Activated T-cell treated with anti-CD3 and anti-CD28 coated beads, Interleukin-2, amount 50 U/mL, for 72 hours (primary cell): Measurements from ENCODE around the gene TENM4. TPM values are rescaled to one million over a fixed set of nuclear protein-coding genes. Genes with fewer than 3 reads are reported as not detected.

Experiments
- ATAC-seq, 2 donors: fragments of 150-1000 bp; cut with Tn5 transposase; replicated peaks in 1 of 2; 2 replicates each; pipeline ENCODE4 v1.10.0; 2021; ENCODE audit warnings: moderate library complexity in 2 of 2, mild to moderate bottlenecking in 1 of 2
- DNase-seq, 2 donors: peaks; one replicate each; pipeline ENCODE4 v3.0.0; 2021 to 2022; ENCODE audit warnings: mixed read lengths in 1 of 2
- H3K27ac Mint-ChIP-seq: one replicate; pipeline ENCODE4 v1.8.0; 2022; ENCODE audit warnings: mild to moderate bottlenecking, moderate library complexity, mixed read lengths
- H3K27me3 Mint-ChIP-seq: one replicate; pipeline ENCODE4 v1.8.0; 2022; ENCODE audit warnings: low read depth, mixed read lengths
- H3K36me3 Mint-ChIP-seq, 2 donors: one replicate each; pipeline ENCODE4 v1.8.0; 2022; ENCODE audit warnings: mixed read lengths in 2 of 2, mild to moderate bottlenecking in 1 of 2; ENCODE audit not compliant: insufficient read depth in 2 of 2
- H3K4me1 Mint-ChIP-seq: one replicate; pipeline ENCODE4 v1.8.0; 2022; ENCODE audit warnings: low read depth, mixed read lengths
- H3K4me3 Mint-ChIP-seq, 2 donors: one replicate each; pipeline ENCODE4 v1.8.0; 2022; ENCODE audit warnings: mild to moderate bottlenecking in 2 of 2, mixed read lengths in 2 of 2, moderate library complexity in 2 of 2
- H3K9me3 Mint-ChIP-seq, 2 donors: one replicate each; pipeline ENCODE4 v1.8.0; 2022; ENCODE audit warnings: mixed read lengths in 2 of 2
- total RNA-seq, 2 donors: library from RNA; stranded (reverse); gene quantifications; one replicate each; pipeline ENCODE4 v1.2.3, GENCODE V29; 2022

The TENM4 gene
- total RNA-seq, 2 donors from 2014 or later = 0.21 TPM; not detected in 1

DNA sequence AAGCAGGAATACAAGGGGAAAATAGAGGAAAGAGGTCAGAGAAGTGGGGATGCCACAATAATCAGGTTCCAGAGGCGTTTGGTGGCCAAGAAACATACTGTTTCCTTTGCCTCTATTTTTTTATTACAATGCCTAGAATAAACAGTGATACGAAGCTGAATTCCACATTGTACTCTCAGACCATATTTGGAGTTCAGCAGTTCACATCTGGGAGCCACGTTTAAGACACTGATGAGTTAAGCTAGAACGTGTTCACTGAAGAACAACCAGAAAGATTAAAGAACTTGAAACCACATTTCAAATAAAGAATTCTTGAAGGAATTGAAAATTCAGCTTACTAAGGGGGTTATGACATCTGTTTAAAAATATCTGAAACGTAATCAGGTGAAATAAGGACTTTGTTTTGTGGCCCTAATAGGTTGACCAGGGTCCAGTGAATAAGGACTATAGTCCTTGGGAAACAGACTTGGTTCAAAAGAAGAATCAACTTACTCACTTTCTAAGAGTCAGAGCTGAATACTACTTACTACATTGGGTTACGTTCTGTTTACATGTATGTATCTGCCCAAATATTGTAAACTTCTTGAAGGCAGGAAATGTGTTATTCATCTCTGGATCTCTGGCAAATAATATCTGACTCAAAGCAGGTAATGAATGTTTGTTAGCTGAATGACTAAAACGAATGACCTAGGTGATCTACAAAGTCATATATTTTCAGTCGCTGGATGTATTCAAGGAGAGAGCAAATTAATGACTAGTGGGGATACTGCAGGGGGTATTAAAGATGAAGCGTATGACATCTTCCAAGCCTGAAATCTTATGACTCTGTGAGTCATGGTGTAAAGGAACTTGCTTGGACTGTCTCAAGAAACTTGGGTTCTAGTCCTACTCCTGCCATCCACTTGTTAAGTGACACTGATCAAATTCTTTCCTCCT, 619.2 kb downstream of the TENM4 start:
- H3K27ac Mint-ChIP-seq = no peak overlapping the region
- H3K4me3 Mint-ChIP-seq = no peak overlapping the region
- H3K9me3 Mint-ChIP-seq = no peaks in the 10 kb centered on the region
- no peak for DNase-seq
- H3K27me3 Mint-ChIP-seq = peaks cover 6% of the 10 kb centered on the region
- ATAC-seq = no peak
- H3K4me1 Mint-ChIP-seq = no peaks in the 10 kb centered on the region
- no peaks in the 10 kb centered on the region for H3K36me3 Mint-ChIP-seq

DNA sequence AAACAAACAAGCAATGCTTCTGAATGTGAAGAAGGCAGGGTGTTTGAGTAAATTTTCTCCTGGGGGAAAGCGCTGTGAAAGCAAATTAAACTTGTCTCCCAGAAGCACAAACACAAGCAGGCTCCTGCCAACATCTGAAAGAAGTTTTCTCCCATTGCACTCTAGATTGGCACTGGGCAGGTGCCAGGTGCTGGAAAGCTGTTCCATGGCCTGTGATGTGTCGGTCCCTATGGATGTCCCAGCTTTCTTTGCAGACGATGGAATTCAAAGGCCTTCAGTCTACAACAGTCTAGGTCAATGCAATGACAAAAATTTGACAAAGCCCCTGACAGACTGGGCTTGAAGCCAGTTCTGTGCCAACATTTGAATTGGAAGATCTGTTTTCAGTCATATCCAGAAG, 620.1 kb downstream of the TENM4 start:
- ATAC-seq = no peak
- Mint-ChIP-seq H3K27me3 (peaks cover 6% of the 10 kb centered on the region), H3K27ac (no peak overlapping the region), H3K4me1 (no peaks in the 10 kb centered on the region), H3K36me3 (no peaks in the 10 kb centered on the region), H3K4me3 (no peak overlapping the region), H3K9me3 (no peaks in the 10 kb centered on the region)
- DNase-seq = no peak

DNA sequence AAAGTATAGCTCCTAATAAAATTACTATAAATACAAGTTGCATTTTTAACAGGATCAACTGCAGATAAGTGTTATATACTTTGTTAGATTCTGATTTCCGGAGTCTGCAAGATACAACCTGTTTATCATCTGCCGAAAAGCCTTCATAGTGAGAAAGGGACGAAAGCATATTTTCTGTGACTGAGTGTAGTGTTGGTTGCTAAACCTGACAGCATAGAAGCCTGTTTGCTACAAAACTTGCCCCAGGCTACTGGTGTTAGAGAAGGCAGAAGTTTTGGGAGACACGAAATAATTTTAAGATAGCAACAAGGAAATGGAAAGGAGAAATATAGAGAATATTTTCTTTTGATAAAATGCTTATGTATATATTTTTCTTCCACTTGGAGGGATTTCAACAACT, 622.6 kb downstream of the TENM4 start:
- H3K27ac Mint-ChIP-seq = no peak overlapping the region
- peaks cover 6% of the 10 kb centered on the region for H3K27me3 Mint-ChIP-seq
- no peaks in the 10 kb centered on the region for H3K9me3 Mint-ChIP-seq
- H3K36me3 Mint-ChIP-seq = no peaks in the 10 kb centered on the region
- ATAC-seq (no peak), DNase-seq (no peak)
- H3K4me3 Mint-ChIP-seq = no peak overlapping the region
- no peaks in the 10 kb centered on the region for H3K4me1 Mint-ChIP-seq

DNA sequence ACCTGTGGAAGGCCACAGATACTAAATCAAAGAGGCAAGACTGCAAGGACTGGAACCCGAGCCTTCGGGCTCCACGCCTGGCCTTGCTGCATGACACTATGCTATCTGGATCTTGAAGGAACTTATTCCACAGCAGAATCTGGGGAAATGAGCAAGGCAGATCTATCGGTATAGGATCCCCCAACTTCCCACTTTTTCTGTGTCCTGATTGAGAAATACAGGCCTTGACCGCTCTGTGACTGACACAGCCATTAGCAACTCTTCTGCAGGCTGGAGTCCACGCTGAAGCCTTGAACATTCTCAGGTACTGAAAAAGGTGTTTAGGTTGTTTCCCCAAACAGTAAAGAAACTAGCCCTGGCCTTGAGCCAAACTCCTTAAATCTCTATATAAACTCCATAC, 625.0 kb downstream of the TENM4 start:
- H3K4me3 Mint-ChIP-seq = no peak overlapping the region
- H3K27me3 Mint-ChIP-seq = peaks cover 6% of the 10 kb centered on the region
- DNase-seq (no peak), ATAC-seq (no peak)
- no peaks in the 10 kb centered on the region for H3K4me1 Mint-ChIP-seq
- no peaks in the 10 kb centered on the region for H3K36me3 Mint-ChIP-seq
- no peaks in the 10 kb centered on the region for H3K9me3 Mint-ChIP-seq
- H3K27ac Mint-ChIP-seq = no peak overlapping the region

DNA sequence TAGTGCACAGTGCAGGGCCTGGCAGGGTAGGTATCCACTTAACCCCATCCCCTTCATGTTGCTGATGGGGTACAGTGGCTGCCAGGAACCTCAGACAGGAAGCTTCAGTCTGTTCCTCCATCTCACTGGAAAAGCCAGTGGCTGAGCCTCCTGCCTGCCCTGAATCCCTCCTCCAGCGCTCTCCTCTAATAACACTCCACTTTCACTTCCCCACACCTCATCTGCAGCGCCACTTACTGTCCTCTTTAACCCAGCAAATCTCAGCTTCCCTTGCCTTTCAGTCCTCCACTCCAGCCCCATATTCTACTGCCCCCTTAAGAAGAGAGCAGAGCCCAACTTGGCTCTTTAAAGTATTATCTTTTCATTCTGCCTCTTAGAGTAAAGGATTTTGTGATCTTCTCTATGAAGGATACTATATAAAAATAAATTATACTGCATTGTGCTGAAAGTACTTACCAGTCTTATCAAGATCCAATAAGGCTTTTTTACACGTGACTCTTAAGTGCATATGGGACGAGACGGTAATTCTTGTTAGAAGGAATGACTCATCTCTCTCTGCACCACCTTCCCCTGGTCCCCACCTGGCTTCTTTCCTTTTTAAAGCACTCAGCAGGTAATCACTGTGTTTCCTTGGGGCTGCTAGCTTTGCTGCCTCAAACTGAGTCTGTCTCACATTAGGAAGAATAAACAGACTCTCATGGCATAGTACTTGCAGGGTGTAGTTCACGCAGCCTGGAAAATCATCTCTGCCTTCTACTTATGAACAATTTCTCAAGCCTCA, 628.1 kb downstream of the TENM4 start:
- H3K4me3 Mint-ChIP-seq = no peak overlapping the region
- H3K4me1 Mint-ChIP-seq = no peaks in the 10 kb centered on the region
- H3K9me3 Mint-ChIP-seq = no peaks in the 10 kb centered on the region
- H3K27ac Mint-ChIP-seq = no peak overlapping the region
- no peaks in the 10 kb centered on the region for H3K36me3 Mint-ChIP-seq
- DNase-seq (no peak), ATAC-seq (no peak)
- no peaks in the 10 kb centered on the region for H3K27me3 Mint-ChIP-seq

DNA sequence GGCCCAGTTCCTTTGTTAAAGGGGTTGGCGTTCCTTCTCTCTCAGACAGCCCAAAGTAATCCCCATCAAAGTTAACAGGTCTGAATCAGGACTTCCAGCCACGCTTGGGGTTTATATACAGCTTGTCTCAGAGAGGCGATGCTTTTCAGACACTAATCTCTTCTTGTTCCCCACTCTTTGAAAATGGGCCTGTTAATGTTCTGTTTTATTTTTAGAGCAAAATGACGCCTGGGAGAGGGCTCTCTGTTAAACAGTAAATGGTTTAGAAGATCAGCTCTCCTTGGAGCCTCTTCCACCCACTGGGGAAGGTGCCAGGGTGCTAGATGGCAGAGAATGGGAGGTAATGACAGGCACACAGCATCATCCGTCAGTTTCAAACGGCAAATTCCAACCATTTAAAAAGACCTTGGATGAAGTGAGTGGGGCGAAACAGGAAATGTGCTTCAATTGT, 630.2 kb downstream of the TENM4 start:
- ATAC-seq (no peak), DNase-seq (no peak)
- Mint-ChIP-seq H3K36me3 (no peaks in the 10 kb centered on the region), H3K27ac (no peak overlapping the region), H3K4me1 (no peaks in the 10 kb centered on the region), H3K27me3 (no peaks in the 10 kb centered on the region), H3K9me3 (no peaks in the 10 kb centered on the region), H3K4me3 (no peak overlapping the region)

DNA sequence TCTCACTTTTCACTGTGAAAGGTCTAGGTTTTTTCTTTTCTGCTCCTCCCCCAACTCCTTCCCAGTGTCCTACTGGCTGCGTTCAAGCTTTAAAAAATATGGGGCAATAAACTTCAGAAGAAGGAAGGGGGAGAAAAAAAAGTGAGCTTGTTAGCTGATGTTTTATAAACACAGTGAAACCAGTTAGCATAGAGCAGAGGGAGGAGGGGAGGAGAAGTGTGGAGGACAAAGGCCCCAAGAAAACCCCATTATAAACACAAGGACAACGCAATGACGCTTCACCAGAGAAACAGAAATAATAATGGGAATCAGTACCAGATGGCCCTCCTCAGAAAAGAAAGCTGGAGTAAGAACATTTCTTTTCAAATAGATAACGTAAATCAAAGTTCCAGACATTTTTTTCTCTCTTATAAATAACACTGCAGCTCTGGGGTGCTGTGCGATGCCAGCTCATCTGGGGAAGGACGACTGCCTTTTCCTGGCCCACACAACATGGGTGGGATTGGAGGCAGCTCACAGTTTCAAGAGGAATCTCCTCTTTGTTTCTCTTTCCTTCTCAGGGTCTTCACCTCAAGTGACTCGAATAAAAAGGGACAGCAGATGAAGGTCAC, 630.8 kb downstream of the TENM4 start:
- DNase-seq (no peak), ATAC-seq (no peak)
- no peaks in the 10 kb centered on the region for H3K9me3 Mint-ChIP-seq
- H3K4me1 Mint-ChIP-seq = no peaks in the 10 kb centered on the region
- no peak overlapping the region for H3K4me3 Mint-ChIP-seq
- H3K36me3 Mint-ChIP-seq = no peaks in the 10 kb centered on the region
- H3K27ac Mint-ChIP-seq = no peak overlapping the region
- no peaks in the 10 kb centered on the region for H3K27me3 Mint-ChIP-seq

DNA sequence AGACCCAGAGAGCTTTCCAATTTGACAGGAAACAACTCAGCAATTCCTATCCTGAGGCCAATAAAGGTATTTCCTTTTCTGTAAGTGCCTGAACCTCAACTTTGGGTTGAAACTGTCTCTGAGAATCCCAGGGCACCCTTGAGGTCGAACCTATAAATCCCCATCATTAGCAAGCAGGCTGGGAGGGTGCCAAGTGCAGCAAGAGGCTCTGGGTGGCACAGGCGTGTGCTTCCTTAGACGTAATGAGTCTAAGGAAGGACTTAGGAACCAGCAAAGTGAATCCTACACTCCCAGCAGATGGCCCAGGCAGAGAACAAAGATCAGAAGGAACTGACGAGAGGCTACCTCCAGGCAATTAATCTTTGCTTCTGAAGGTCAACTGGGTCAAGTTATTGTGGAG, 631.9 kb downstream of the TENM4 start:
- Mint-ChIP-seq H3K27ac (no peak overlapping the region), H3K4me1 (no peaks in the 10 kb centered on the region)

DNA sequence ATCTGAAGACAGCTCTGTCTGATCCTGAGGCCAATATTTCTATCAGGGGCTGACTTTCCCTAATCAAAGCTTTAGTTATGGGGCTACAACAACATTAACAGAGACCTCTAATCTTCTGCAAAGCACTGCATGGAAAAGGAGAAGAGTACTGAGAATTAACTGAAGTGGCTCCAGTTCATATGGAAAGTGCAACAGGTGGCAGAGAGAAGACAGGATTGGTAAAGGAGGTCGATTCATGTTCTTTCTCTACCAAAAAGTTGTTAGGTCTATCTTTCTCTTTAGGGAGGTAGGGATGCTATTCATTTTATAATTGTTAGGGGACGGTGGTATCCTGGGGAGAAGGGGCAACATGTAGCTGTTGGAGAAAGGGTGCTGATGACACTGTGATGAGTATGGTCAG, 633.5 kb downstream of the TENM4 start:
- no peak overlapping the region for H3K27ac Mint-ChIP-seq
- no peaks in the 10 kb centered on the region for H3K9me3 Mint-ChIP-seq
- no peak for DNase-seq
- no peak overlapping the region for H3K4me3 Mint-ChIP-seq
- no peaks in the 10 kb centered on the region for H3K4me1 Mint-ChIP-seq
- no peaks in the 10 kb centered on the region for H3K27me3 Mint-ChIP-seq
- no peaks in the 10 kb centered on the region for H3K36me3 Mint-ChIP-seq
- ATAC-seq = no peak

More for the DNA sequence above, 631.9 kb downstream of the TENM4 start:
- H3K4me3 Mint-ChIP-seq = no peak overlapping the region
- no peaks in the 10 kb centered on the region for H3K36me3 Mint-ChIP-seq
- no peaks in the 10 kb centered on the region for H3K27me3 Mint-ChIP-seq
- H3K9me3 Mint-ChIP-seq = no peaks in the 10 kb centered on the region
- ATAC-seq (no peak), DNase-seq (no peak)

DNA sequence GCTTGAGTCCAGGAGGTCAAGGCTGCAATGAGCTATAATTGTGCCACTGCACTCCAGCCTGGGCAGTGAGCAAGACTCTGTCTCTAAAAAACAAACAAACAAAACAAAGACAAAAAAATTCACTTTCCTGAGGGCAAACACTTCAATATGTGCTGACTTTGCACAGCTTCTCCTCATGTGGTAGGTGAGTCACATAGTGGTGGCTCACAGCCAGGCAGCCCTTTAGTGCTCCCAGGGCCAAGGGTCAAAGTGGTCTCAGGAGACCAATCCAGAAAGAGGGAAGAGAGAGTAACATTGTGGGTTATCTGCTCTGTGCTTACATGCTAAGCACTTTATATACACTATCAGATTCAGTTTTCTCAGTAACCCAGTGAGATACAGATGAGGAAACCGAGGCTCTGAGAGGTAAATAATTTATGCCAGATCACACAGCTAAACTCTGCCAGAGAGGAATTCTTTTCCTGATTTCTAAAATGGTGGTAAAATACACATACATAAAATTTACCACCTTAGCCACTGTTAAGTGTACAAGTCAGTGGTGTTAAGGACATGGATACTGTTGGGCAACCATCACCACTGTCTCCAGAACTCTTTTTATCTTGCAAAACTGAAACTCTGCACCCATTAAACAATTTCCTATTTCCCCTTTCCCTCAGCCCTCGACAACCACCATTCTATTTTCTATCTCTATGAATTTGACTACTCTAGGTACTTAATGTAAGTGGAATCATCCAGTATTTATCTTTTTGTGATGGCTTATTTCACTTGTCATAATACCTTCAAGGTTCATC, 634.4 kb downstream of the TENM4 start:
- Mint-ChIP-seq H3K36me3 (no peaks in the 10 kb centered on the region), H3K27me3 (no peaks in the 10 kb centered on the region), H3K9me3 (no peaks in the 10 kb centered on the region), H3K4me3 (no peak overlapping the region), H3K4me1 (no peaks in the 10 kb centered on the region), H3K27ac (no peak overlapping the region)
- no peak for DNase-seq
- ATAC-seq = no peak

DNA sequence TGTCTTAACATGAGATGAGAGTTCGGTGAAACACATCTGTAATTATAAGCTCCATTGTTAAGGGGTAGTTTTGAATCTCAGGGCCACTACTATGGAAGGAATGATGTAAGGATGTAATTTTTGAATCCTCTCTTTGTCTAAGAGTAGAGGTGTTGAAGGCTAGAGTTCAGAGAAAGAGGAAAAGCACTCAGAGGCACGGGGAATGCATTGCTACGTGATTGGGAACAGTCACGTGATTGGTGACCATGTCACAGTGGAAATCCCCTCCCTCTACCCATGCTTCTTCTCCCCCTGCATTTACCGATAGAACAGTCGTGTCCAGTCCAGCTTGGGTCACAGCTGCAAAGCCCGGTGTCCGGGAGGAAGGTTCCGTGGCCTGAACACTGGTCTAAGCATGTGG, 635.8 kb downstream of the TENM4 start:
- Mint-ChIP-seq H3K4me1 (no peaks in the 10 kb centered on the region), H3K27me3 (no peaks in the 10 kb centered on the region), H3K4me3 (no peak overlapping the region), H3K27ac (no peak overlapping the region), H3K9me3 (no peaks in the 10 kb centered on the region), H3K36me3 (no peaks in the 10 kb centered on the region)
- ATAC-seq (no peak), DNase-seq (no peak)

DNA sequence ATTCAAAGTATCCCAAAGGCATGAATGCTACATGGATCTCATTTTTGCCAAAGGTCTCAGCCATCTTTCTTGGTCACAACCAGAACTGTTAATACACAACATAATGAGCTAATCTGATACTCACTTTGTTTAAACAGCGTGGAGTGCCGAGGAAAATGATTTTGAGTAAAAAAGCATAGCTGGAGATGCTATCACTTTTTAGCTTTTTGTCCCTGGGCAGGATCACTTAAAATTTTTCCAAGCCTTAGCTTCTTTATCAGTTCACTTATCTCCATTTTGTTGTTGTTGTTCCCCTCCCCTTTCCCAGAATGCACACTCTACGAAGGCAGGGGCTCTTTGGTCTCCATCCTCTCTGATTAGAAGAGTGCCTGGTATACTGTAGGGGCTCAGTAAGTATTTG, 636.8 kb downstream of the TENM4 start:
- Mint-ChIP-seq H3K36me3 (no peaks in the 10 kb centered on the region), H3K4me1 (no peaks in the 10 kb centered on the region), H3K27me3 (no peaks in the 10 kb centered on the region), H3K4me3 (no peak overlapping the region), H3K9me3 (no peaks in the 10 kb centered on the region), H3K27ac (no peak overlapping the region)
- ATAC-seq = no peak
- no peak for DNase-seq
